HPDE6-E6E7 (cell line): ENCODE results near the gene ALDH5A1.
A peak's percentile ranks its signal among the peaks of the same experiment; 100 is the strongest.

Experiments used
- DNase-seq: peaks from one replicate; pipeline ENCODE4 v3.0.0; 2011; ENCODE audit warnings: missing footprints; ENCODE audit errors: extremely low spot score

Gene ALDH5A1

GRCh38 chr6:24524805-24525204 lies 30.0 kb downstream of the ALDH5A1 start:
- peak; percentile 28 for DNase-seq

- DNase-seq = no peak
Observed at GRCh38 chr6:24529985-24530384, 35.2 kb downstream of the ALDH5A1 start.

GRCh38 chr6:24534329-24534728 lies 39.6 kb downstream of the ALDH5A1 start:
- no peak for DNase-seq

- no peak for DNase-seq
Observed at GRCh38 chr6:24535210-24535609, 40.4 kb downstream of the ALDH5A1 start.

GRCh38 chr6:24536466-24536865 lies 41.7 kb downstream of the ALDH5A1 start:
- DNase-seq = no peak

GRCh38 chr6:24537082-24537699 lies 42.4 kb downstream of the ALDH5A1 start:
- DNase-seq = no peak

- no peak for DNase-seq
Observed at GRCh38 chr6:24537771-24538385, 43.1 kb downstream of the ALDH5A1 start.

- no peak for DNase-seq
Observed at GRCh38 chr6:24539416-24539815, 44.6 kb downstream of the ALDH5A1 start.

- DNase-seq = no peak
Observed at GRCh38 chr6:24540197-24540596, 45.4 kb downstream of the ALDH5A1 start.

- DNase-seq = no peak
Observed at GRCh38 chr6:24543683-24544082, 48.9 kb downstream of the ALDH5A1 start.

GRCh38 chr6:24545183-24545582 lies 50.4 kb downstream of the ALDH5A1 start:
- DNase-seq = no peak

GRCh38 chr6:24545691-24546090 lies 50.9 kb downstream of the ALDH5A1 start:
- DNase-seq = no peak

GRCh38 chr6:24546439-24546838 lies 51.7 kb downstream of the ALDH5A1 start:
- DNase-seq = no peak

- DNase-seq = no peak
Observed at GRCh38 chr6:24547243-24547642, 52.5 kb downstream of the ALDH5A1 start.

- DNase-seq = no peak
Observed at GRCh38 chr6:24549158-24549557, 54.4 kb downstream of the ALDH5A1 start.

GRCh38 chr6:24549674-24550353 lies 55.0 kb downstream of the ALDH5A1 start:
- DNase-seq = no peak

- no peak for DNase-seq
Observed at GRCh38 chr6:24551139-24551538, 56.4 kb downstream of the ALDH5A1 start.

GRCh38 chr6:24554474-24554873 lies 59.7 kb downstream of the ALDH5A1 start:
- no peak for DNase-seq

- DNase-seq = no peak
Observed at GRCh38 chr6:24558516-24558915, 63.7 kb downstream of the ALDH5A1 start.

- DNase-seq = no peak
Observed at GRCh38 chr6:24564081-24564480, 69.3 kb downstream of the ALDH5A1 start.

- DNase-seq = no peak
Observed at GRCh38 chr6:24565196-24565595, 70.4 kb downstream of the ALDH5A1 start.

- no peak for DNase-seq
Observed at GRCh38 chr6:24566020-24566767, 71.4 kb downstream of the ALDH5A1 start.

GRCh38 chr6:24568683-24569082 lies 73.9 kb downstream of the ALDH5A1 start:
- DNase-seq = no peak
